HFFc6 (cell line): Measurements from ENCODE around the gene UBR4. TPM values are rescaled to one million over a fixed set of nuclear protein-coding genes. Genes with fewer than 3 reads are reported as not detected.

ENCODE experiments used
- DNase-seq: peaks from one replicate; pipeline ENCODE4 v3.0.0-alpha.2; 2018
- H3K27ac Mint-ChIP-seq: 2 replicates; pipeline ENCODE4 v1.8.0; 2020; ENCODE audit warnings: mild to moderate bottlenecking, mixed read lengths
- H3K27me3 Mint-ChIP-seq: 2 replicates; pipeline ENCODE4 v1.8.0; 2021; ENCODE audit warnings: mild to moderate bottlenecking, moderate library complexity, mixed read lengths; ENCODE audit not compliant: insufficient read depth
- H3K36me3 Mint-ChIP-seq: 2 replicates; pipeline ENCODE4 v1.8.0; 2021; ENCODE audit warnings: low read depth, mixed read lengths
- H3K4me1 Mint-ChIP-seq: 2 replicates; pipeline ENCODE4 v1.8.0; 2020; ENCODE audit warnings: low read depth, mixed read lengths
- H3K4me3 Mint-ChIP-seq: 2 replicates; pipeline ENCODE4 v1.8.0; 2020; ENCODE audit warnings: mild to moderate bottlenecking, moderate library complexity, mixed read lengths
- H3K9me3 Mint-ChIP-seq: 2 replicates; pipeline ENCODE4 v1.8.0; 2020; ENCODE audit warnings: mild to moderate bottlenecking, mixed read lengths
- total RNA-seq, 6 experiments: library from RNA; stranded (reverse); fragmentation: NEBNext Ultra II Directional; extraction: Animal tissue kit (Norgen Biotek cat#: 25700); gene quantifications; 2 replicates in 1 of 6; 3 replicates in 5 of 6; pipeline ENCODE4 v1.2.3, GENCODE V29; 2021
- TF ChIP-seq, protein P1 (sequence below): fragments of 200-600 bp; sonication (generic); IDR thresholded peaks from 2 replicates; pipeline ENCODE4 v1.5.0; 2021; ENCODE audit warnings: antibody characterized with exemption, mild to moderate bottlenecking

Gene UBR4
- total RNA-seq, 6 experiments from 2014 or later = 74.2 to 116 (median 88.6) TPM

DNA sequence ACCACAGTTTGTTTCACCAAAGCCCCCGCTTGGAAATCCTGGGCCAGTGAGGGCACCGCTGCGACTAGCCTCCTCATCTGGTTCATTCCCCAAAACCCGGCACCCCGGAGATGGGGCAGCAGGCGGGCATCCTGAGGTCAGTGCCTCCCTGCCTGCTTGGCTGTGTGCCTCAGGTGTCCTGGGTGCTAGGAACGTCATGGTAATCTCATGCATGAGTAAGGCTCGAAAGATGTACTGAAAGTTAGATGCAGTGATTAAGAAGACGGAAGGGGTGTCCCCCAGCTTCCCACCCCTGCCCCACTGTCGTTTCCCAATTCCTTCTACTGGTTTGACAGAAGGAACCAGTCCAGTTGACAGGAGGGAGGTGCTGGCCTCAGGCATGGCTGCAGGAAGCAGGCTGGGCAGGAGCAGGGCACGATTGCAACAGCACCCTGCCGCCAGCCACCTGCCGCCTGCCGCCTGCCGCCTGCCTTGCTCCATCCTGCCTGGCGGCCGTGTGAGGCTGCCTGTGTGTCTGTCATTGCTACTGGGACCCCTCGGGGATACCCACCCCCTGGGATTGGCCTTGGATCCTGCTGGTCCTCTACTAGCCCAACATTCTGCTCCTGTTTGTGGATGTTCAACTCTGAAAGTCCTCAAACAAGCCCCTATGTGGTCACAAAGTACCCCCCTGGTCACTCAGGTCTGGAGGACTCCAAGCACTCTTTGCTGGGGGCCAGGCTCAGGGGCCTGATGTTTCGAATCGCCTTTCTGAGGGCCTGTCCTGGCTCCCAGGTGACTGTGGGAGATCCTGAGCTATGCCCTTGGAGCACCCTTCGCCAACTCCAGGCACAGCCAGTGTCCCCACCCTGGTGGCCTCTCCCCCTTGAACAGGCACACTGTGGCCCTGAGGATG is 180.6 kb downstream of the UBR4 start:
- no peaks in the 10 kb centered on the region for H3K9me3 Mint-ChIP-seq
- H3K27me3 Mint-ChIP-seq = peaks cover 2% of the 10 kb centered on the region
- TF ChIP-seq, protein P1, sequence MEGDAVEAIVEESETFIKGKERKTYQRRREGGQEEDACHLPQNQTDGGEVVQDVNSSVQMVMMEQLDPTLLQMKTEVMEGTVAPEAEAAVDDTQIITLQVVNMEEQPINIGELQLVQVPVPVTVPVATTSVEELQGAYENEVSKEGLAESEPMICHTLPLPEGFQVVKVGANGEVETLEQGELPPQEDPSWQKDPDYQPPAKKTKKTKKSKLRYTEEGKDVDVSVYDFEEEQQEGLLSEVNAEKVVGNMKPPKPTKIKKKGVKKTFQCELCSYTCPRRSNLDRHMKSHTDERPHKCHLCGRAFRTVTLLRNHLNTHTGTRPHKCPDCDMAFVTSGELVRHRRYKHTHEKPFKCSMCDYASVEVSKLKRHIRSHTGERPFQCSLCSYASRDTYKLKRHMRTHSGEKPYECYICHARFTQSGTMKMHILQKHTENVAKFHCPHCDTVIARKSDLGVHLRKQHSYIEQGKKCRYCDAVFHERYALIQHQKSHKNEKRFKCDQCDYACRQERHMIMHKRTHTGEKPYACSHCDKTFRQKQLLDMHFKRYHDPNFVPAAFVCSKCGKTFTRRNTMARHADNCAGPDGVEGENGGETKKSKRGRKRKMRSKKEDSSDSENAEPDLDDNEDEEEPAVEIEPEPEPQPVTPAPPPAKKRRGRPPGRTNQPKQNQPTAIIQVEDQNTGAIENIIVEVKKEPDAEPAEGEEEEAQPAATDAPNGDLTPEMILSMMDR = no peak
- peaks cover 14% of the 10 kb centered on the region for H3K4me1 Mint-ChIP-seq
- no peak for DNase-seq
- no peak overlapping the region for H3K27ac Mint-ChIP-seq
- H3K4me3 Mint-ChIP-seq = no peak overlapping the region
- no peaks in the 10 kb centered on the region for H3K36me3 Mint-ChIP-seq

DNA sequence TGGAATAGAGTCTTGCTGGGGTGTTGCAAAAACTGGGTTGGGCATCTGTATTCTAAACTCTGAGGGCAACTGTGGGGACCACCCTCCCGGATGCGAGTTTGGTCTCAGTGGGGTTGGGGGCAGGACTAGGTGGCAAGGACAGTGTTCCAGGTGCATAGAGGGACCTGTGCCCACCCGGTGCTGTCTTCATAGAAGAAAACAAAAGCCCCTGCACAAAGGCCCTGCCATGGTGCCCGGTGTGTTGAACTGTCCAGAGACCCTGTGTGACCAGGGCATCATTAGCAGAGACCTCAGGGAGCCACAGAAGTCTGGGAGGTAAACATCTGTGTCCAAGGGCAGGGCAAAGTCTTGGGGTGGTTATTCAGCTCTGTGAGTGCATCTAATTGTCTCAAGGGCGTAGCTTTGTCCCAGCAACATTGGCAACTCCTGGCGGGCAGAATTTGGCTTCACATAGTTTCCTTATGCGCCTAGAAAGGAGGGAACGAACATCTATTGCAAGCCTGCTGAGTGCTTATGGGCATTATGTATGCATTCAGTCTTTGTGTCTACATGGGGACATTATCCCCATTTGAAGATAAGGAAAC is 181.4 kb downstream of the UBR4 start:
- no peak for DNase-seq
- no peak overlapping the region for H3K27ac Mint-ChIP-seq
- no peaks in the 10 kb centered on the region for H3K36me3 Mint-ChIP-seq
- TF ChIP-seq, protein P1 = no peak
- H3K9me3 Mint-ChIP-seq = no peaks in the 10 kb centered on the region
- H3K27me3 Mint-ChIP-seq = peaks cover 2% of the 10 kb centered on the region
- no peak overlapping the region for H3K4me3 Mint-ChIP-seq
- H3K4me1 Mint-ChIP-seq = peaks cover 6% of the 10 kb centered on the region

DNA sequence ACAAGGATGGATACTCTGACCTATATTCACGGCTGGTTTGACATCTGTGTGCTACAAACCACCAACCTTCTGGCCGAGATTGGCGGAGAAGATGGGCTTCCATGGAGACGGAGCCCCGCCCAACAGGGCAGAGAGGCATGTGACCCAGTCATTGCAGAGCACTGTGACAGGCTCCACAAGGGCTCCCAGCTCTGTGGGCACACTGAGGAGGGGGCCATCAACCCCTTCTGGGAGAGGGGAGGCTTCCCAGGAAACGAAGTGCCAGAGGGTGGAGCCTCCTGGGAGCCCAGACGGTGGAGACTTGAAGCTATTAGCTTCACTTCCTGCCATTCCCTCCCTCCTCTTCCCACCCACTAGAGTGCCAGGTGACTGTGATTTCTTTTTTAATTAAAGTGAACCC is 182.0 kb downstream of the UBR4 start:
- no peaks in the 10 kb centered on the region for H3K36me3 Mint-ChIP-seq
- H3K4me1 Mint-ChIP-seq = peaks cover under 1% of the 10 kb centered on the region; the same call in 1 of the 2 replicates
- TF ChIP-seq, protein P1 = no peak
- H3K27ac Mint-ChIP-seq = no peak overlapping the region
- H3K27me3 Mint-ChIP-seq = peaks cover 2% of the 10 kb centered on the region
- H3K4me3 Mint-ChIP-seq = no peak overlapping the region
- no peaks in the 10 kb centered on the region for H3K9me3 Mint-ChIP-seq
- DNase-seq = no peak

Other genes with a start within 250 kb of the UBR4 start
- gene EMC1, start 41.3 kb upstream of the UBR4 start, total RNA-seq = 100 to 1,000 TPM in 2 of 6 experiments, 10 to 100 TPM in 4; 86.8 to 106 (median 93.6) TPM
- gene MRTO4, start 41.5 kb upstream of the UBR4 start, total RNA-seq = 10 to 100 TPM; 40.0 to 61.9 (median 45.0) TPM
- gene AKR7A3, start 78.5 kb upstream of the UBR4 start, total RNA-seq = under 1 TPM in 5 of 6 experiments, not detected in 1; 0.12 to 0.46 (median 0.27) TPM
- gene AKR7A2, start 101.9 kb upstream of the UBR4 start, total RNA-seq = 10 to 100 TPM; 62.8 to 74.2 (median 69.4) TPM
- 10 to 100 TPM; 13.3 to 15.6 (median 14.2) TPM for gene SLC66A1, start 102.1 kb upstream of the UBR4 start, total RNA-seq